ENCODE measurements around the gene CTDSPL.
"Not testable (repeated sequence)": the region's sequence is repeated elsewhere in the genome, so short reads cannot be mapped to it uniquely, and the experiment has no call there.

The CTDSPL gene, protein sequence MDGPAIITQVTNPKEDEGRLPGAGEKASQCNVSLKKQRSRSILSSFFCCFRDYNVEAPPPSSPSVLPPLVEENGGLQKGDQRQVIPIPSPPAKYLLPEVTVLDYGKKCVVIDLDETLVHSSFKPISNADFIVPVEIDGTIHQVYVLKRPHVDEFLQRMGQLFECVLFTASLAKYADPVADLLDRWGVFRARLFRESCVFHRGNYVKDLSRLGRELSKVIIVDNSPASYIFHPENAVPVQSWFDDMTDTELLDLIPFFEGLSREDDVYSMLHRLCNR
- total RNA-seq = 0.96 to 2.3 reads per million in 2 experiments

DNA sequence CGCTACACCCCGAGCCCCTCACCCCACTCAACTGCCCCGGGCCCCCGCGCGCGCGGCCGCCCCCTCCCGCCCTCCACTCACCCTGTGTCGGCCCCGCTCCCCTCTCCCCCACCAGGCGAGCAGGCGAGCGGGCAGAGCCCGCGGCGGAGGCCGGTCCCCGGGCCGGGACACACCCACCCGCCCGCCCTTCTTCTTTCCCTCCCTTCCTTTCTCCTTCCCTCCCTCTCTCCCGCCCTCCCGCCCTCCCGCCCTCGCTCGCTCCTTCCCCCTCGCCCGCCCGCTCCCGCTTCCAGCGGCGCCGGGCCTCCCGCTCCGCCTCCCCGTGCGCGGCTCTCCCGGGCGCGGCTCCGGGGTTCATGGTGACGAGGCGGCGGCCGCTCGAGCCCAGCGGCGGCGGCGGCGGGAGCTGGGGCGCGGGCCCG lies at the start of gene CTDSPL:
TSS of gene CTDSPL (plus strand) at position 261 of the 422 bp plus-strand sequence. CDS start 320 bp downstream, outside the sequence.
- no peak for DNase-seq (ENCODE audit: low read depth)

DNA sequence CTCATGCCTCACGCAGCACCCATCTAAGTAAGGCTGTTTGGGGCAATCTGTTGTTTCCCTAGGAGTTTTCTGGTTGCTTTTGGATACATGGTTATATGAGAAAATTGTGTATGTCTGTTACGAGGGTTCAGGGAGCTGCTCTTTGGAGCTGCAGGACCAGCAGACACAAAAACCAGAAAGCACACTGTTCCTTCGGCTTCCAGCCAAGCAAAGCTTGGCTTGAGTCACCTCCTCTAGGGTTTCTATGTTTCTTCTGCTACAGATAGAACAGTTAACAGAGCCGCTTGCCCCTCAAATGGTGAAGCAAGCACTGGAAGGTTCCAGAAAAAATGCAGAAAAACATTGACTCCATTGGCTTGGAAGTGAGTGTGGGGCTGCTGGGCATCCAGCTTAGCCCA lies 49.2 kb upstream of the CTDSPL start:
- no peak for DNase-seq (ENCODE audit: low read depth)

DNA sequence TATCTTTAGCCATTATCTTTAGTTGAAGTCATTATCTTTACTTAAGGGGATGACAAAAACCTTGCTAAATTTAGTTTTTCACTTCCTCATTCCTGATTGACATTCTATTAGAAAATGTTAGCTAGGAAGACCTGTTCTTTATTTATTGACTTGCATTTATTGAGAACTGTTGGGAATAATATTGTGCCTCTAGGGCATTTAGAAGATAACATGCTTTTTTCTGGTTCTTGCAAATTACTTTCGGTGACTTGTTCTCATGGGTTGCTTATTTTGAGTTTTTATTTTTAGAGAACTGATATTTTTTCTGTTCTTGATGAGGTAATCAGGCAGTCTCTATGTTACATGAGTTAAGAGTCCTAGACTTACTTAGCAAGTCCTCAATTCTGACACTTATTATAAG lies 48.3 kb upstream of the CTDSPL start:
- no peak for DNase-seq (ENCODE audit: low read depth)

DNA sequence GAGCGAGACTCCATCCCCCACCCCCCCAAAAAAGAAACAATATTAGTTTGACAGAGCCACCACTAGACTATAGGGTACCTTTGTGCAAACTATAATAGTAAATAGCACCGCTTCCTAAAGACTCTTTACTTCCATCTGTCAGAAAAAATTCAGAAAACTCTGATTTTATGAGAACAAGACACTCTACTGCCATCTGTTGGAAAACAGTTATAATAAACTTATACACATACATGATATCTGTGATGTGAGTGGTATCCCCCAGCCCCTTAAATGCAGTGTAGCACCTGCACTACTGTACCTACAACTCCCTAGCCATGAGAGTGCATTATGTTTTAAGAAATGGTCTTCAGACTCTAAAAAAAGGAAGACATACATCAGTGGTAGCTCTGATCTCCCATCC lies 47.1 kb upstream of the CTDSPL start:
- no peak for DNase-seq (ENCODE audit: low read depth)

DNA sequence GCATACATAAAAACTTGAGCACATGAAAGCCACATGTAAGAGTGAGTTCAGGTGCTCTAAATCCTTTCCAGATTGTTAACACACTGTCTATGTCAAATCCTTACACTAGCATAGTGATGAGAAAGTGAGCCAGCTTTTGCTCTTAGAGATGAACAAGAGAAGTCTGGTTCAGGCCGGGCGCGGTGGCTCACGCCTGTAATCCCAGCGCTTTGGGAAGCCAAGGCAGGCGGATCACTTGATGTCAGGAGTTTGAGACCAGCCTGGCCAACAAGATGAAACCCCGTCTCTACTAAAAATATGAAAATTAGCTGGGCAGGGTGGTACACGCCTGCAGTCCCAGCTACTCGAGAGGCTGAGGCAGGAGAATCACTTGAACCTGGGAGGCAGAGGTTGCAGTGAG lies 46.5 kb upstream of the CTDSPL start:
- not testable (repeated sequence) for DNase-seq (ENCODE audit: low read depth)

DNA sequence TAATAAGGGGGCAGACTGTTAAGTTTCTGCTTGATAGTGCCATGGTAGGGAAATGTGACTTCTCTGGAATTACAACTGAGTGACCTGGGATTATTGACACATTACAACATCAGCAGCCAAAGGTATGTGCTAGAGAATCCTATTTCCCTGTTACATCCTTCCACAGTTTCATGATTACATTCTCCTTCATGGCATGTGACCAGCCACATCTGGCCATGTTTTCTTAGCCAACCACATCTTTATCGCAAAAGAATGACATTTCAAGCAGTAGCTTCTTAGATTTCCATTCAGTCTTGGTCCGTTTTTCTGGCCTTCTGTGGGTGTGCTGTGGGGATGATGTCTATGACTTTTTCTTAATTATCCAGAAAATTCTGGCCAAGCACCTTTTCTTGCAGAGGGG lies 45.4 kb upstream of the CTDSPL start:
- no peak for DNase-seq (ENCODE audit: low read depth)

DNA sequence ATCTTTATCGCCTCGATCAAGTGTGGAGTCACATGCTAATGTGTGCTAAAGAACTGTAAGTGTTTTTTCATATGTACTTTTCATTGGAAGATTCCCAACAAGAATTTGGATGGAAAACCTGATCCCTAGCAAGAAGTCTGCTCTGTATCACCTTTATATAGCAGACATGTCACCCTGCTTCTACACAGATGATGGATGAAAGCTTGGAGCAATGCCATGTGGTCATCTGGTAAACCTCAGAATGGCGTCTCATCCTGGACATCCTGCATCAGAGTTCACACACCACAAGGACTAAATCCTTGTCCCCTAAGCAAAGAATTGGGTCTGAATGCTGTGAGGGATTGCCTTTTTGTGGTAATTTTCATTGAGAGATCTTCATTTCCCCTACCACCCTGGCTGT lies 42.1 kb upstream of the CTDSPL start:
- no peak for DNase-seq (ENCODE audit: low read depth)

DNA sequence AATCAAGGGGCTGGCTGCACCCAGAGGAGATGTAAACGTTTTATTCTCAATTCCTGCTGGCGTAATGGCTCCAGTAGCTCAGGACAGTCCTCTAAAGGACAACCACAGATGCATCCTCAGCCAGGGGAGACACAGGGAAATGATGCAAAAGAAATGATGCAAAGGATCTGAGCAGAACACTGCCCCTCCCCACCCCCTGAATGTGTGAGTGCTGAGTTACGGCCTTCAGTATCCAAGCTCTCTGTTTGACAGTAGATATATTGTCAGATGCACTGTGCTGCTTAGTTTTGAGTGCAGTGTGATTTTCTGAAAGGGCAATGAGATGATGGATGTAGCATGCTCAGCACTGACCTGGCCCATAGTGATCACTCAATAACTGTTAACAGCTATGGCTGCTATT lies 41.4 kb upstream of the CTDSPL start:
- DNase-seq (ENCODE audit: low read depth) = no peak

DNA sequence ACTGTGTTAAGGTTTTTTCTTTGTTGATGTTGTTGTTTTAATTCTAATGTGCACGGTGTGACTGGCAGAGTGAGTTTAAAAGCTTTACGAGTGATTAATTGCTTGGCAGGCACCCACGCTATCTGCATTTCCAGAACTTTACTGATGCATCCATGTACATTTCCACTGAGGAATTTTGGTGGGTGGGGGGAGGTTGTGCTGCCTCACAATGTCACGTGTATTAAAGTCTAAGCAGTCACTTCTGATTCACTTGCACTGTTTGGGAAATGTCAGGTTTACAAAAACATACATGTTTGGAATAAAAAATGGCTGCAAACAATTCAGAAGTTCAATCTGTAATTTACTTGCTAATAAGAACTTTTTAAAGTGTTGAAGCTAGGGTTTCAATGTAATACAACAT lies 38.5 kb upstream of the CTDSPL start:
- no peak for DNase-seq (ENCODE audit: low read depth)

DNA sequence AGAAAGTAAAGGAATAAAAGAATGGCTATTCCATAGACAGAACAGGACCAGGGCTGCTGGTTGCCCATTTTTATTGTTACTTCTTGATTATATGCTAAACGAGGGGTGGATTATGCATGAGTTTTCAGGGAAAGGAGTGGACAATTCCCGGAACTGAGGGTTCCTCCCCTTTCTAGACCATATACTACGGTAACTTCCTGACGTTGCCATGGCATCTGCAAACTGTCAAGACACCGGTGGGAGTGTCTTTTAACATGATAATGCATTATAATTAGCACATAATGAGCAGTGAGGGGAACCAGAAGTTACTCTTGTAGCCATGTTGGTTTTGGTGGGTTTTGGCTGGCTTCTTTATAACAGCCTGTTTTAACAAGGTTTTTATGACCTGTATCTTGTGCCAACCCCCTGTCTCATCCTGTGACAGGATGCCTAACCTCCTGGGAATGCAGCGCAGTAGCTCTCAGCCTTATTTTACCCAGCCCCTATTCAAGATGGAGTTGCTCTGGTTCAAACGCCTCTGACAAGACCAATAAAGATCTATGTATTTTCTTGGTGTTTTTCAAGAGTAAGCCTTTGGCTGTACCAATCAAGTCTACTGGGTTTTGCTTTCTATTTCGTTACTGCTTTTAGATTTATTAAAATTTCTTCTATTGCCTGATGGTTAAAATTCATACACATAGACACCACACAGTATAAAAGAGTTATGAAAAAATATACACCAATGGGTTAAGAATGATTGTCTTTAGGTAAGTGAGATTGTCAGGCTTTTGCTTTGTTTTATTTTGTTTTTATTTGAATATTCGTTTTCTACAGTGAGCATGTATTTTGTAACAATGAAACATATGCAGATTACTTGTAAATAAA lies 37.4 kb upstream of the CTDSPL start:
- no peak for DNase-seq (ENCODE audit: low read depth)

DNA sequence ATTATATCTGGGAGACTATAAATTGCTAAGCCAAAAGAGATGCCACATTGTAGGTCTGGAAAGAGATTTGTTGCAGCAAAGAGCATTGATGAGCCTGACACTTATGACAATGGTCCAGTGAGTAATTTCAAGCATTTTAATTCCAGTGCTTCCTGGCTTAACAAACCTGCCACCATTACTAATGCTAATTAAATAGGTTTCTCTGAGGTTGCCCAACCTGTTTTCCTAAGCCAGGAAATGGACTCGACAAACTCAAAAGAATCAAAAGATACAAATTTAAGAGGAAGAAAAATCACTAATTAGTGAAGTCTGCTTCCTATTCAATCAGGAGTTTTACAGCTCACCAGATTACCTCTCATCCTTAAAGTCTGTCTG lies 36.7 kb upstream of the CTDSPL start:
- DNase-seq (ENCODE audit: low read depth) = no peak

DNA sequence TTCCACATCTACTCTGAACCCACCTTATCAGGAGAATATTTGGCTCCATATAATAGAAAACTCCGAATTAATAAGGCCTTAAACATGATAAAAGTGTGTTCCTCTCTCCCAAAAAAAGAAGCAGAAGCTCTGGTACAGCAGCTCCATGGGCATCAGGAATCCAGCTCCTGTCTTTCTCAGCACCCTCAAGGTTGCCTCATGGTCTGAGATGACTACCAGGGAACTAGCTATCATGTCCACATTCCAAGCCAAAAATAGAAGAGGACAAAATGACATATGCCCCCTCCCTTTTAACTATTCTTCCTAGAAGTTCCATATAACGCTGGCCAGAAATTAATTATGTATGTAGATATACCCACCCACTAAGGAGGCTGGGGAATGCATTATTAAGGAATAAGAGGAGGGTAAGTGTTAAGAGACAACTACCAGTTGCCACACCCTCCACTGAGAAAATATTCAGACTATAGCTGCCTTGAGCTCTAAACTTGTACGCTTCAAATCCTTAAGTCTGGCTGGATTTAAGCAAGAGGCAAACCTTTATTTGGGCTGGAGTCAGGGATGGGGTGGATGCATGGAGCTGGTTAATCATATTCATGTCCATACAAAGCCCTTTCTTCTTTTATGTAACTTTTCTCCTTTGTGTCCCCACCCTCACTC lies 35.8 kb upstream of the CTDSPL start:
- DNase-seq (ENCODE audit: low read depth) = no peak

DNA sequence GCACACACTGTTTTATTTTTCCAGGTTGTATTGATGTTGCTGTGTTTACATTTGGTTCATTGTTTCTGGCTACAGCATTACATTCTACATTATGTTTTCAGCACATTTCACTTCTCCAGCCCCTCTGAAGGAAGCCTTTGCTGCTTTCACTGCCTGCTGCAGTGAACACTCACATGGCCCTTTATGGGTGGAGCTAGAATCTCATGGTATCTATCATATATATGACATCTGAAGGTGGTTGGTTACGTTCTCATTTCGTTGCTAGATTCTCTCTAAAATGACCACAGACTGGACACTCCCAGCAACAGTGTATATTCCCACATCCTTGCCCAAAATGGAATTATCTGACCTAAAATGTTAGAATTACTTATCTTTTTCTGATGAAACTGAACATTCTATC lies 35.2 kb upstream of the CTDSPL start:
- DNase-seq (ENCODE audit: low read depth) = no peak

DNA sequence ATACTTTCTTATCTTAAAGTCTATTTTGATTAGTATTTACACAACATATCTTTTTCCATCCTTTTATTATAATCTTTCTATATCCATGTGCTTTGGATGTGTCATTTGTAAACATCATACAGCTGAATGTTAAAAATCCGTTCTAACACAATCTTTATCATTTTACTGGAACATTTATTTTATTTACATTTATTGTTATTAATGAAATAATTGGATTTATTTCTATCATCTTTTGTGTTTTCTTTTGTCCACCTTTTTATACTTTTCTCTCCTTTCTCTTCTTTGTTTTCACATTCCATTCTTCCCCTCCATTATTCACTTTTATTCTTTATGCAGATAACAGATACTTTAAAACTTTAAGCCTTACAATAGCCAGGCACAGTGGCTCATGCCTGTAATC lies 34.7 kb upstream of the CTDSPL start:
- no peak for DNase-seq (ENCODE audit: low read depth)

DNA sequence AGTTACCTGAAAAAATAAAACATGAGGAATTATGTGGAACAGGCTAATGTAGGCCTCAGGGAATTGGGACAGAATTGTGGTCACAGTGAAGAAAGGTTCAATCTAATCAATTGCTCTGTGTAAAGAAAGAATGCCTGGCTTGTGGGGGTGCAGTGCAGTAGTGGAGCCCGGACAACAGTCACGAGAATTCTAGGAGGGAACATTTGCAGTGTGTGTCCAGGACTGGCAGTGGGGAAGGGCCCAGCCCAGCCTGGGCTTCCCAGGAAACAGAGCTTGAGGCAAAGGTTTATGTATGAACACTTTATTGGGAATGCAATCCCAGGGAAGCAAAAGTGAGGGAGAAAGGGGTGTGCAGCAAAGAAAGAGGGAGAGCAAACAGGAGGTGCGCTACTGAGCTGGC lies 29.2 kb upstream of the CTDSPL start:
- DNase-seq (ENCODE audit: low read depth) = no peak

DNA sequence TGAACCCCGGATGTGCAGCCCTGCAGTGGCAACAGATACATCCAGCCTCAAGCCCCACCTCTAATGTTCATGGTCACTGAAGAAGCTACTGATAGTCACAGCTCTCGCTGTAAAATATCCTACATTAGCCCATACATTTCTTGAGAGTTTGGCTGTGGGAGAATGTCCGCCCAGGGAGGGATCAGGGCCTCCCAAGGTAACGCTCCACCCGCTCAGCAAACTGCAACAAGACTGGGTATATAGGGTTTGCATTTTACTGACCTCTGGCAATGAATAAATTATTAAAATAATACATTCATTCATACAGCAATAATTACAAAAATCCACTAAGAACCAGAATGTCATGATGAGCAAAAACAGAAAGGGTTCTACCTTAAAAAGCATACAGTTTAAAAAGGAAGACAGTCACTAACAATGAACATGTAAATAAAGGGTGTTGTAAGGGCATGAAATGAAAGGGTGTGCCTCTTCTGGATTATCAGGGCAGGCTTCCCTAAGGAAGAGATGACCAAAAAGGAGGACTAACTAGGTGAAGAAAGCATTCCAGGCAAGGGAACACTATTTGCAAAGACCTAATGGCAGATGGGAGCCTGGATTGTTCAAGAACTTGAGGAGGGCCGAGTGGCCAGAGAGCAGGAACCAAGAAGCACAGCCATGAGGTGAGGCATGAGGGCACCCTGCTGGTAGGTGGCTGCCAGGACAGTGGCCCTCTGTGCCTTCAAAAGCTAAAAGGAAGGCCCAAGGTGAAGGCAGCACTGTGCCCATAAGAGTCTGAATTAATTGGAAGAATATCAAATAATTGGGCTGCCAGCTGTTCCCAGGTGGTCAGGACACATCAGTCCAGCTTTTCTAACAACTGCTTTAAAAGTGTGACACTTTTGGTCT lies 28.1 kb upstream of the CTDSPL start:
- no peak for DNase-seq (ENCODE audit: low read depth)

DNA sequence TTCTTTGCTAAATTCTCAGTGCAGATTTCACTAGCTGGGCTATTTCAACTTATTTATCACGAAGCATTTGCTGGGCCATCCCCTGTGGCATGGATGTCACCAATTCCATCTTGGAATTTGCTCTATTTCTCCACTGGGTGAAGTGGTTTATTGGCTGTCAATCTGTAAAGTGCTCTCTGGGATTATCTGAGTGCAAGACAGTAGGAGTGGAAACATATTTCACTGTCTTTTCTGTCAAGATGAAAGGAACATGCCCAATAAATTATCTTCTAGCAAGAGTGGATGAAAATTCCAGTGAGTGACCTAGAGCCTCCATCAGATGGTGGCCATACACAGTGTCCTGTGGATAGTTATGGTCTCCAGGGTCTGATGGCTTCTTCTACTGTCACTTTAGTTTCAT lies 25.1 kb upstream of the CTDSPL start:
- DNase-seq (ENCODE audit: low read depth) = no peak

DNA sequence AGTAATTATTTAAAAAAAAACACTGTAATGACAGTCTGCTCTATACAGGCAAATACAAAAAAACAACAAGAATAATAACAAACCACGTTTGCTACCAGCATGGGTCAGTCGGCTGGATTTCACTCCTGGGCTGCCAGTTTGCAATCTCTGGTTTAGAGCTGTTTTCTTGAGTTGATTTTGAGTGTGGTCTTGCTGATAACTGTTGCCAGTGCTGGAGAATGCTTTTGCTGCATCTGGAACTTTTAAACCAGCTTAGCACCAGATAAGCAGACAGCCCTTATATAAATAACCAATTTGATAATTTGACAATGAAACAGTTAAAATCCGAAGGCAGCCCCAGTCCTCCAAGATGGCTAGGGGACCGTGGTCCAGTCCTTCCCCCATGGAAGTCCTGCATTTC lies 14.0 kb upstream of the CTDSPL start:
- DNase-seq (ENCODE audit: low read depth) = no peak

DNA sequence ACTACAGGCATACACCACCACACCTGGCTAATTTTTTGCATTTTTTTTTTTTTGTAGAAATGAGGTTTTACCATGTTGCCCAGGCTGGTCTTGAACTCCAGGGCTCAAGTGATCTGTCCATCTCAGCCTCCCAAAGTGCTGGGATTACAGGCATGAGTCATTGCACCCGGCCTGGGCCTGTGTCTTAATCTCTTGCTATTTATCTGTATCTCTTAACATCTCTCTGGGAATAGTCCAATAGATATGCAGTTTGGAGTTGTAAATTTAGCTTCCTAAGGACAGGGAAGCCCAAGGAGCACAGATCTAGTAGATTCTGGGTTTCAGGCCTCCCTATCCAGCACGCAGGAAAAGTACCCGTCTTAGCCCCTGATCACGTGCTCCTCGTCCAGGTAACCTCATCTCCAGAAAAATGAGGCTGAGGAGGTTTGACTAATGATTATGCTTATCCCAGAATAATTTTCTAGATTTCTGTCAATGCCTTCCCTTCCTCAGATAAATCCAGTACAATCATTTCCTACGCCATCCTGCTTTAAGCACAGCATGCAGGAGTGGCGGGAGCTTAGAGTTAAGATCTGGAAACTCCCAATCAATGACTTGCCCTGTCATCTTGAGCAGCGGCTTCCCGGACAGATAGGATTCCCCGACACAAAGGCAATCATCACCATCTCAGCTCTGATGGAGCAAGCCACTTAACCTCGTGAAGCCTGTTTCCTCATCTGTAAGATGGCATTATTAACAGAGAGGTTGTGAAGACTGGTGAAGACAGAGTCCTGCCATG lies 12.3 kb upstream of the CTDSPL start:
- DNase-seq (ENCODE audit: low read depth) = no peak

DNA sequence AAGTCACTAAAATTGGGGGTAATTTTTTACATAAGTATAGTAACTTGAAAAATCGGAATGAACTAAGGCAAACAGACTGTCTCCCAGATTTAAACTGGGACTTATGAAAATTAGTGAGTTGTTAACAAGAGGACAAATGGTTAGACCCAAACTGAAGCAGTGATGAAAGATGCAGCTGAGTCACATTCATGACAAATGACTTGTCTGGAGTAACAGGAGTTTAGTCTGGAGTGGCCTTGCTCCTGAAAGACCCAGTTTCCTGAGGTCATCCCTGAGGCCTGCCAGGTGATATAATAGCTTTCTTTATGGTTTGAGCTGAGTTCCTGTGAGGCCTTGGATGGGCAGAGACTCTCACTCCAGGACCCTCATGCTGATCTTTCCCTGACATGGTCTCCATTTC lies 9.6 kb upstream of the CTDSPL start:
- no peak for DNase-seq (ENCODE audit: low read depth)

DNA sequence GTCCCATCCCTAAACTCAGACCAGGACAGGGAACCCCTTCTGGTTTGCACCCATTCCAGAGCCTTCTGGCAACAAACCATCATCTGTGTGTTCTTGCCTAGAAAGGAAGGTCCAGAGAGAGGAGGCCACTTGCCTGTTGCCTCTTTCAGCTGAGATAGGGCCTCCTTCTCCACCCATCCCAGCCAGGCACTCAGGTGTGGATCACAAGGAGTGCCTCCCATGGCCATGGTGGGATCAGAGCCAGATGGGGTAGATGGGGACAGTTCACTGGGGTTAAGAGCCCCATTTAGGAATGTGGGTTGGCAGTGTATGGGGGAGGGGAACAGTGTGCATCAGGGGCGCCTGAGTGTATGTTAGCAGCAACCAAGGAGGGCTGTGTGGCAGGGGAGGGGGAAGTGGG lies 8.9 kb upstream of the CTDSPL start:
- no peak for DNase-seq (ENCODE audit: low read depth)
